ENCODE measurements around the gene ZNF518B.

- TF ChIP-seq POLR2A (IDR thresholded peaks at IDR 0.05), result no peak
- no peak for TF ChIP-seq CTCF (IDR thresholded peaks at IDR 0.05 in 4 of 5, conservative IDR thresholded peaks at IDR 0.05 in 1 of 5)
Measured at GRCh38 chr4:10454121-10454520, 3.1 kb downstream of the ZNF518B start.

Measured in gastrocnemius medialis (tissue), 4 donors.